Measurements from ENCODE around the gene PTPRK. TPM values are rescaled to one million over a fixed set of nuclear protein-coding genes. Genes with fewer than 3 reads are reported as not detected.

Gene PTPRK
- total RNA-seq, 1 donor from 2014 or later = 4.2 TPM

- intact Hi-C loops (cut with micrococcal nuclease) = no loop called here
- DNase-seq (ENCODE audit: low spot score) = no peak
- H3K4me3 Mint-ChIP-seq (ENCODE audit: low read depth) = no peak overlapping the region
- H3K27ac Mint-ChIP-seq = no peak overlapping the region
- no peaks in the 10 kb centered on the region for H3K27me3 Mint-ChIP-seq (ENCODE audit: low read depth)
- no peaks in the 10 kb centered on the region for H3K4me1 Mint-ChIP-seq (ENCODE audit: low read depth)
- H3K36me3 Mint-ChIP-seq (ENCODE audit: low read depth) = no peaks in the 10 kb centered on the region
- H3K9me3 Mint-ChIP-seq = peaks cover 22% of the 10 kb centered on the region
Observed at GRCh38 chr6:128379577-128379976, 140.8 kb downstream of the PTPRK start.

GRCh38 chr6:128376952-128377503, 143.4 kb downstream of the PTPRK start:
- Mint-ChIP-seq H3K9me3 (peaks cover 22% of the 10 kb centered on the region), H3K27ac (no peak overlapping the region), H3K36me3 (ENCODE audit: low read depth) (no peaks in the 10 kb centered on the region), H3K4me1 (ENCODE audit: low read depth) (no peaks in the 10 kb centered on the region), H3K27me3 (ENCODE audit: low read depth) (no peaks in the 10 kb centered on the region), H3K4me3 (ENCODE audit: low read depth) (no peak overlapping the region)
- no peak for DNase-seq (ENCODE audit: low spot score)
- intact Hi-C loops (cut with micrococcal nuclease) = no loop called here

- H3K9me3 Mint-ChIP-seq = peaks cover 12% of the 10 kb centered on the region
- peaks cover 1% of the 10 kb centered on the region for H3K27me3 Mint-ChIP-seq (ENCODE audit: low read depth)
- no peak overlapping the region for H3K4me3 Mint-ChIP-seq (ENCODE audit: low read depth)
- no peaks in the 10 kb centered on the region for H3K36me3 Mint-ChIP-seq (ENCODE audit: low read depth)
- H3K27ac Mint-ChIP-seq = no peak overlapping the region
- no peak for DNase-seq (ENCODE audit: low spot score)
- no peaks in the 10 kb centered on the region for H3K4me1 Mint-ChIP-seq (ENCODE audit: low read depth)
- intact Hi-C loops (cut with micrococcal nuclease) = no loop called here
Observed at GRCh38 chr6:128371136-128371535, 149.3 kb downstream of the PTPRK start.

DNA sequence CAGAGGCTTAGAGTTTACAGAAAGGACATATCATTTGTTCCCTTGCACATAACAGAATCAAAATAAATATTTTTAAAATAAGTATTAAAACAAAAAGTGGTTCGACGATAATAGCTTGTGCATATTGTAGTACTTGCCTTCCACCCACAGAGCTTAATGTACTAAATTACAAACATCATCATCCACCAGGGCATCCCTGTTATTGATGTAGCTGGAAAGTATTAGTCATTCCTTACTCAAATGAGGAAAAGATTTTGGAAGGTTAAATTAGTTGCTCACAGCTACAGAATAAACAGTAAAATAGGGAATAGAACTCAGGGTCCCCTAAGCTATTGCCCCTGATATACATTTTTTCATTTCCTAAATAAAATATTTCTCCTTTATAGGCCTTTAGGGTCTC, 150.3 kb downstream of the PTPRK start:
- H3K4me3 Mint-ChIP-seq (ENCODE audit: low read depth) = no peak overlapping the region
- H3K36me3 Mint-ChIP-seq (ENCODE audit: low read depth) = no peaks in the 10 kb centered on the region
- peaks cover 1% of the 10 kb centered on the region for H3K27me3 Mint-ChIP-seq (ENCODE audit: low read depth)
- intact Hi-C loops (cut with micrococcal nuclease) = no loop called here
- no peak overlapping the region for H3K27ac Mint-ChIP-seq
- no peaks in the 10 kb centered on the region for H3K4me1 Mint-ChIP-seq (ENCODE audit: low read depth)
- peaks cover 2% of the 10 kb centered on the region for H3K9me3 Mint-ChIP-seq
- no peak for DNase-seq (ENCODE audit: low spot score)

DNA sequence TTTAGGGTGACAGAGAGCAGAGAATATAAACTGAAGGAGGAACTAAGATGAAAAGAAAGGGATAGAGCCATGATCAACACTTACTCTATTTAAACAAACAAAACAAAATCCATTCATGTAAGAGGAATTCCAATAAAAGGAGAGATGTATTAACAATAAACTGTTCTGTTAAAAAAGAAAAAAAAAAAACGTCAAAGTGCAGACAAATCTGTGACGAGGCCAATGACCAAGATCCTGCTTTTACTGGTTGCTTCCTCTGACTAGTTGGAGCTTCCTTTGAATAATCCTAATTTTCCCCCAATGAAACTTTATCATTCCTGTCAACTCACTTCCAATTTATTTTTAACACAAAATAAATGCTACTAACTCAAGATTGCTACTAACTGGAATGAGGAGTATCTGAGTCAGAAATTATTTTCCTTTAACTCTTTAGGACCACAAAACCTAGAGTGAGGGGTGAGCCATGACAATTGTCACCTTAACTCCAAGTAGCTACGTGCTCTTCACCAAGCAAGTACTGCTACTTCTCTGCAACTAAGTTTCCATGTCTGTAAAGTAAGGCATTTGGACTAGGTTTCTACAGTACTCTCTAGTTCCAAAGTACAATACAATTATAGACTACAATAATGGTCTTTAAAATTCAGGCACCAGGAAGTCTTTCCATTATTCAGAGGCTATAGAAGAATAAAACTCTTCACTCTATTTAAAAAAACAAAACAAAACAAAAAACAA, 152.0 kb downstream of the PTPRK start:
- no peaks in the 10 kb centered on the region for H3K36me3 Mint-ChIP-seq (ENCODE audit: low read depth)
- H3K9me3 Mint-ChIP-seq = no peaks in the 10 kb centered on the region
- no peak for DNase-seq (ENCODE audit: low spot score)
- H3K27me3 Mint-ChIP-seq (ENCODE audit: low read depth) = peaks cover 1% of the 10 kb centered on the region
- no peaks in the 10 kb centered on the region for H3K4me1 Mint-ChIP-seq (ENCODE audit: low read depth)
- no peak overlapping the region for H3K27ac Mint-ChIP-seq
- intact Hi-C loops (cut with micrococcal nuclease) = no loop called here
- H3K4me3 Mint-ChIP-seq (ENCODE audit: low read depth) = no peak overlapping the region

DNA sequence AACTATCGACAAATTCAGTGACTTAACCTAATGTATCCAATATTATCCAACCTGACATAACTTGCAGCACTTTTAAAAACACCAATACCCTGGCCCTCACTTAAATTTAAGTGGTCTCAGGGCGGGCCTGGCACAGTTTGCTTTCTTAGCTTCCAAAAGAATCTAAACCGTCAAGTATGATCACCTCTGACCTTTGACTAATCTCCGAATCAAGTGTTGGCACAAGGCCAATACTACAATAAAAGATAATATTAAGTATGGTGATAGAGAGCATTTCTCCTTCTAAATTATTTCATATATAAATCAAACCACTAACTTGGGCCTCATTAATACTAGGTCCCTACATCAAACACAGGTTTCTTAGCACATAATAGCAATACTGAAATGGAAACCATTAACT, 153.0 kb downstream of the PTPRK start:
- Mint-ChIP-seq H3K27ac (no peak overlapping the region), H3K9me3 (no peaks in the 10 kb centered on the region), H3K36me3 (ENCODE audit: low read depth) (no peaks in the 10 kb centered on the region), H3K4me3 (ENCODE audit: low read depth) (no peak overlapping the region), H3K4me1 (ENCODE audit: low read depth) (no peaks in the 10 kb centered on the region), H3K27me3 (ENCODE audit: low read depth) (peaks cover 1% of the 10 kb centered on the region)
- intact Hi-C loops (cut with micrococcal nuclease) = no loop called here
- DNase-seq (ENCODE audit: low spot score) = no peak

- H3K36me3 Mint-ChIP-seq (ENCODE audit: low read depth) = no peaks in the 10 kb centered on the region
- no peak for DNase-seq (ENCODE audit: low spot score)
- no peak overlapping the region for H3K4me3 Mint-ChIP-seq (ENCODE audit: low read depth)
- no peak overlapping the region for H3K27ac Mint-ChIP-seq
- intact Hi-C loops (cut with micrococcal nuclease) = no loop called here
- peaks cover 1% of the 10 kb centered on the region for H3K27me3 Mint-ChIP-seq (ENCODE audit: low read depth)
- H3K9me3 Mint-ChIP-seq = no peaks in the 10 kb centered on the region
- no peaks in the 10 kb centered on the region for H3K4me1 Mint-ChIP-seq (ENCODE audit: low read depth)
Observed at GRCh38 chr6:128365520-128366160, 154.8 kb downstream of the PTPRK start.

GRCh38 chr6:128364766-128365519, 155.5 kb downstream of the PTPRK start:
- Mint-ChIP-seq H3K4me1 (ENCODE audit: low read depth) (no peaks in the 10 kb centered on the region), H3K27ac (no peak overlapping the region), H3K4me3 (ENCODE audit: low read depth) (no peak overlapping the region), H3K9me3 (no peaks in the 10 kb centered on the region), H3K36me3 (ENCODE audit: low read depth) (no peaks in the 10 kb centered on the region), H3K27me3 (ENCODE audit: low read depth) (peaks cover 1% of the 10 kb centered on the region)
- no peak for DNase-seq (ENCODE audit: low spot score)
- intact Hi-C loops (cut with micrococcal nuclease) = no loop called here

GRCh38 chr6:128363020-128363813, 157.2 kb downstream of the PTPRK start:
- Mint-ChIP-seq H3K36me3 (ENCODE audit: low read depth) (no peaks in the 10 kb centered on the region), H3K27me3 (ENCODE audit: low read depth) (no peaks in the 10 kb centered on the region), H3K4me3 (ENCODE audit: low read depth) (no peak overlapping the region), H3K27ac (no peak overlapping the region), H3K9me3 (no peaks in the 10 kb centered on the region), H3K4me1 (ENCODE audit: low read depth) (no peaks in the 10 kb centered on the region)
- DNase-seq (ENCODE audit: low spot score) = no peak
- intact Hi-C loops (cut with micrococcal nuclease) = no loop called here

DNA sequence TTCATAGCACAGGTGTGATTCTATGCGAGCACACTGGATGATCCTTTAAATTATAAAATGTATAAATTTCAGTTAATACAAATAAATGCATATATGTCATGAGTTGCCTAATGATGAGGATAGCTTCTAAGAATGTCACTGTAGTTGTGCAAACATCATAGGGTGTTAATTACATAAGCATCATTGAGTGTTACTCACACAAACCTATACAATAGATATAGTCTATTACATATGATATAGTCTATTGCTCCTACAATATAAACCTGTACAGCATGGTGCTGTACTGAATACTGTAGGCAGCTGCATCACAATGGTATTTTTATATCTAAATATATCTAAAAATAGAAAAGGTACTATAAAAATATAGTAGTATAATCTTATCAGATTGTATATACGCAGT, 159.0 kb downstream of the PTPRK start:
- Mint-ChIP-seq H3K4me3 (ENCODE audit: low read depth) (no peak overlapping the region), H3K27me3 (ENCODE audit: low read depth) (no peaks in the 10 kb centered on the region)

GRCh38 chr6:128358244-128358776, 162.1 kb downstream of the PTPRK start:
- Mint-ChIP-seq H3K27ac (no peak overlapping the region), H3K4me3 (ENCODE audit: low read depth) (no peak overlapping the region), H3K27me3 (ENCODE audit: low read depth) (peaks cover 2% of the 10 kb centered on the region)

More for the DNA sequence above, 159.0 kb downstream of the PTPRK start:
- Mint-ChIP-seq H3K27ac (no peak overlapping the region), H3K4me1 (ENCODE audit: low read depth) (no peaks in the 10 kb centered on the region), H3K36me3 (ENCODE audit: low read depth) (no peaks in the 10 kb centered on the region), H3K9me3 (no peaks in the 10 kb centered on the region)
- no peak for DNase-seq (ENCODE audit: low spot score)
- intact Hi-C loops (cut with micrococcal nuclease) = no loop called here

DNA sequence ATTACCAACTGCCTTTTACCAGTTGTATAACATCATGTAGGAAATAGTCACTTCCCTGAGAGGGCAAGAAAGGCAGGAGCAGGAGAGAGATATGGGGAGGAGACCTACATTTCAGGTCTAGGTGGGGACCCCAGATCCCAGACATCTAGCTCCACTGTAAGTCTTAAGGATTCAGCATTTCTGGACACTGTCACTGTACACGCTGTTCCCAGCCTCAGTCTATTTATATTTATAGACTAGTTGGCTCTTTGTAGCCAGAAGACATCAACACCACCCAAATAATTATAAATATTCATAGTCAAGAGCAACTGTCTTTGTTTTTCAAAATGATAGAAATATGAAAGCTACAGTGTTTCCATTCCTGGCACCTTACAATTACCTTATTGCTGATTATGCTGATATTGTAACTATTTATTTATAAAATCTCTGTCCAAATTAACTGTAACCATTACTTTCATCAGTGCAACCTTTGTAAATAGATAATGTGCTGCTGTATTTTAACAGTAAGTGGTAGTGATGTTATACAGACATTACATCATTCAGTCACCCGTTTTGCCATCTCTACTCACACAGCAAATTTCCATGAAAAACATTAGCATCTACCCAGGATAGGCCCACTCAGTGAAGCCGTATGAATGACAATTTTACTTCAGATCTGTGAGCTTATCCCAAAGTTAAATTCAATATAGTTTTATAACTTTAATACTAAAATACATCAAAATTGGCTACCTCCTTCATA, 162.8 kb downstream of the PTPRK start:
- Mint-ChIP-seq H3K36me3 (ENCODE audit: low read depth) (no peaks in the 10 kb centered on the region), H3K4me3 (ENCODE audit: low read depth) (no peak overlapping the region), H3K9me3 (no peaks in the 10 kb centered on the region), H3K27me3 (ENCODE audit: low read depth) (peaks cover 2% of the 10 kb centered on the region), H3K27ac (no peak overlapping the region), H3K4me1 (ENCODE audit: low read depth) (no peaks in the 10 kb centered on the region)
- intact Hi-C loops (cut with micrococcal nuclease) = no loop called here
- no peak for DNase-seq (ENCODE audit: low spot score)

More at GRCh38 chr6:128358244-128358776, 162.1 kb downstream of the PTPRK start:
- no peaks in the 10 kb centered on the region for H3K36me3 Mint-ChIP-seq (ENCODE audit: low read depth)
- no peaks in the 10 kb centered on the region for H3K9me3 Mint-ChIP-seq
- intact Hi-C loops (cut with micrococcal nuclease) = no loop called here
- no peaks in the 10 kb centered on the region for H3K4me1 Mint-ChIP-seq (ENCODE audit: low read depth)
- no peak for DNase-seq (ENCODE audit: low spot score)
